Measurements from ENCODE around the gene DAB2. TPM values are rescaled to one million over a fixed set of nuclear protein-coding genes. Genes with fewer than 3 reads are reported as not detected.

DAB2 gene
- total RNA-seq, 1 experiment from 2014 or later = 2.3 TPM

DNA sequence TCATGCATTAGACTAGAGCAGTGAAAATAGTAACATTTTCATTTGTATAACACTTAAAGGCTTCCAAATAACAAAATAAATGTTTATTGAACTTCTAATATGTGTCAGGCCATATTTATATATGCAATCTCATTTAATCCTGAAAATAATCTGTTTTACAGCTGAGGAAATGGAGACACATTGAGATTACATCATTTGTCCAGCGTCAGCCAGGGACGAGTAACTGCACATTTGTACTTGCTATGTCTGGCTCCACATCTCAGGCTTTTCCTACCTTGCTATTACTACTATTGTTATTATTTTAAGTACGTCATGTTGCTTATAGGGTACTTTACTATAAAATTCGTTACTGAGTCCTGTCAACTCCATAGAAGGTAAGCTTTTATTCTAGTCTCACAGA lies 56.7 kb downstream of the DAB2 start:
- no peak overlapping the region for H2AFZ ChIP-seq (ENCODE audit: low read length)
- no peak overlapping the region for H2AK5ac ChIP-seq (ENCODE audit: insufficient read length, low read length)
- H3K14ac ChIP-seq (ENCODE audit: insufficient read depth, low read length) = no peak overlapping the region
- no peak overlapping the region for H2BK12ac ChIP-seq (ENCODE audit: insufficient read length, low read depth, low read length)
- no peaks in the 10 kb centered on the region for H3K27me3 Mint-ChIP-seq (ENCODE audit: low read depth)
- H2BK15ac ChIP-seq (ENCODE audit: low read depth, low read length) = no peak overlapping the region
- H3K4me1 ChIP-seq (ENCODE audit: insufficient read depth, low read length) = no peaks in the 10 kb centered on the region; the same call in 1 of the 2 replicates
- TF ChIP-seq, protein P1, sequence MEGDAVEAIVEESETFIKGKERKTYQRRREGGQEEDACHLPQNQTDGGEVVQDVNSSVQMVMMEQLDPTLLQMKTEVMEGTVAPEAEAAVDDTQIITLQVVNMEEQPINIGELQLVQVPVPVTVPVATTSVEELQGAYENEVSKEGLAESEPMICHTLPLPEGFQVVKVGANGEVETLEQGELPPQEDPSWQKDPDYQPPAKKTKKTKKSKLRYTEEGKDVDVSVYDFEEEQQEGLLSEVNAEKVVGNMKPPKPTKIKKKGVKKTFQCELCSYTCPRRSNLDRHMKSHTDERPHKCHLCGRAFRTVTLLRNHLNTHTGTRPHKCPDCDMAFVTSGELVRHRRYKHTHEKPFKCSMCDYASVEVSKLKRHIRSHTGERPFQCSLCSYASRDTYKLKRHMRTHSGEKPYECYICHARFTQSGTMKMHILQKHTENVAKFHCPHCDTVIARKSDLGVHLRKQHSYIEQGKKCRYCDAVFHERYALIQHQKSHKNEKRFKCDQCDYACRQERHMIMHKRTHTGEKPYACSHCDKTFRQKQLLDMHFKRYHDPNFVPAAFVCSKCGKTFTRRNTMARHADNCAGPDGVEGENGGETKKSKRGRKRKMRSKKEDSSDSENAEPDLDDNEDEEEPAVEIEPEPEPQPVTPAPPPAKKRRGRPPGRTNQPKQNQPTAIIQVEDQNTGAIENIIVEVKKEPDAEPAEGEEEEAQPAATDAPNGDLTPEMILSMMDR (conservative IDR thresholded peaks at IDR 0.05) = no peak
- no peak overlapping the region for H4K8ac ChIP-seq (replicated peaks; ENCODE audit: insufficient read length, low read depth, low read length)
- H3K27ac ChIP-seq (ENCODE audit: insufficient read length, low read depth, low read length) = no peak overlapping the region
- no peaks in the 10 kb centered on the region for H4K20me1 ChIP-seq (ENCODE audit: control insufficient read depth, insufficient read depth, insufficient read length)
- H3K9me3 Mint-ChIP-seq = no peaks in the 10 kb centered on the region
- no peak overlapping the region for H3K9ac ChIP-seq (ENCODE audit: extremely low read depth, insufficient read length, low read length)
- no CpG with 5 or more reads among the region's 4 CpGs for WGBS (ENCODE audit: extremely low coverage, insufficient read length, low lambda C conversion rate)
- no peak overlapping the region for H3T11ph ChIP-seq (ENCODE audit: low read length)
- H2BK120ac ChIP-seq (ENCODE audit: low read depth, low read length, poor library complexity, severe bottlenecking) = no peak overlapping the region
- no peak overlapping the region for H2BK20ac ChIP-seq (ENCODE audit: low read depth, low read length, poor library complexity, severe bottlenecking)
- H3K79me2 ChIP-seq (ENCODE audit: insufficient read depth, low read length) = no peaks in the 10 kb centered on the region
- H3K4ac ChIP-seq (ENCODE audit: low read depth, low read length) = no peak overlapping the region
- no peaks in the 10 kb centered on the region for H3K27me3 ChIP-seq (ENCODE audit: insufficient read depth, low read length)
- no peak overlapping the region for H3K4me2 ChIP-seq (ENCODE audit: insufficient read depth, insufficient read length, low read length)
- DNase-seq = no peak
- H4K5ac ChIP-seq (ENCODE audit: insufficient read length, low read depth, low read length) = no peak overlapping the region
- H3K56ac ChIP-seq (ENCODE audit: insufficient read length, low read depth, low read length) = no peak overlapping the region
- peaks cover 12% of the 10 kb centered on the region in 2 experiments for H3K4me1 Mint-ChIP-seq
- H3K9me3 ChIP-seq (ENCODE audit: control insufficient read depth, low read depth, low read length) = no peaks in the 10 kb centered on the region
- H3K18ac ChIP-seq (ENCODE audit: insufficient read length, low read depth, low read length) = no peak overlapping the region
- no peak overlapping the region for H4K91ac ChIP-seq (ENCODE audit: insufficient read length, low read depth, low read length)
- H3K23ac ChIP-seq (ENCODE audit: insufficient read length, low read depth, low read length) = no peak overlapping the region
- no peak overlapping the region for H3K27ac Mint-ChIP-seq
- H2BK5ac ChIP-seq (ENCODE audit: insufficient read length, low read length) = no peak overlapping the region
- no peaks in the 10 kb centered on the region for H3K23me2 ChIP-seq (ENCODE audit: insufficient read length, low read depth, low read length, poor library complexity, severe bottlenecking)
- no peaks in the 10 kb centered on the region for H3K36me3 Mint-ChIP-seq (ENCODE audit: insufficient read depth in 1 of 3, low read depth in 3 of 3)
- no peak overlapping the region for H3K4me3 Mint-ChIP-seq
- H3K79me1 ChIP-seq (ENCODE audit: insufficient read depth, low read depth, low read length, poor library complexity, severe bottlenecking) = no peaks in the 10 kb centered on the region

All from H9 (cell line).